ENCODE results near the gene RAB7B.

Gene RAB7B

GRCh38 chr1:205945069-205945468, 58.1 kb downstream of the RAB7B start:
- no peak for DNase-seq

GRCh38 chr1:205944525-205944924, 58.7 kb downstream of the RAB7B start:
- DNase-seq, result no peak

GRCh38 chr1:205943245-205943644, 60.0 kb downstream of the RAB7B start, which contains the start of gene SLC26A9:
SLC26A9 (minus strand) TSS chr1:205943456; CDS start chr1:205935820, 7,636 bp downstream.
- no peak for DNase-seq

GRCh38 chr1:205942631-205943159, 60.5 kb downstream of the RAB7B start:
- DNase-seq, result no peak

- DNase-seq, result no peak
Observed at GRCh38 chr1:205940710-205941109, 62.5 kb downstream of the RAB7B start.

GRCh38 chr1:205939690-205940330, 63.4 kb downstream of the RAB7B start:
- DNase-seq, result peak; percentile 84

- no peak for DNase-seq
Observed at GRCh38 chr1:205938682-205939081, 64.5 kb downstream of the RAB7B start.

GRCh38 chr1:205936846-205937586, 66.2 kb downstream of the RAB7B start:
- DNase-seq, result no peak

GRCh38 chr1:205936311-205936710, 66.9 kb downstream of the RAB7B start:
- no peak for DNase-seq

GRCh38 chr1:205935869-205936268, 67.3 kb downstream of the RAB7B start:
- no peak for DNase-seq

GRCh38 chr1:205934788-205935187, 68.4 kb downstream of the RAB7B start:
- no peak for DNase-seq

- no peak for DNase-seq
Observed at GRCh38 chr1:205933671-205934618, 69.2 kb downstream of the RAB7B start.

GRCh38 chr1:205932776-205933175, 70.4 kb downstream of the RAB7B start:
- DNase-seq, result no peak

GRCh38 chr1:205930799-205931281, 72.4 kb downstream of the RAB7B start:
- no peak for DNase-seq

- DNase-seq, result no peak
Observed at GRCh38 chr1:205930195-205930577, 73.0 kb downstream of the RAB7B start.

- DNase-seq, result no peak
Observed at GRCh38 chr1:205929496-205930194, 73.5 kb downstream of the RAB7B start.

GRCh38 chr1:205928317-205928716, 74.9 kb downstream of the RAB7B start:
- DNase-seq, result no peak

- no peak for DNase-seq
Observed at GRCh38 chr1:205927676-205928075, 75.5 kb downstream of the RAB7B start.

- DNase-seq, result no peak
Observed at GRCh38 chr1:205927247-205927646, 75.9 kb downstream of the RAB7B start.
